Epithelial cell of proximal tubule (primary cell): ENCODE results near the gene TGM2. TPM values are rescaled to one million over a fixed set of nuclear protein-coding genes. Genes with fewer than 3 reads are reported as not detected.

Experiments used
- DNase-seq: peaks from one replicate; pipeline ENCODE4 v3.0.0-alpha.2; 2011; ENCODE audit warnings: low read depth
- H3K4me3 ChIP-seq: 2 replicates; pipeline ENCODE4 v1.5.1; 2011; ENCODE audit warnings: low read depth, mild to moderate bottlenecking, low read length
- total RNA-seq: library from RNA; depleted of rRNA; stranded (reverse); fragments of >200 nt; gene quantifications from 2 replicates; pipeline ENCODE4 v1.2.3, GENCODE V29; 2015
- TF ChIP-seq, protein P1 (sequence below): conservative IDR thresholded peaks from 2 replicates; pipeline ENCODE4 v1.5.1; 2012; ENCODE audit warnings: low read depth, mild to moderate bottlenecking, low read length

Gene TGM2
- total RNA-seq, 1 donor from 2014 or later: 150 TPM

DNA sequence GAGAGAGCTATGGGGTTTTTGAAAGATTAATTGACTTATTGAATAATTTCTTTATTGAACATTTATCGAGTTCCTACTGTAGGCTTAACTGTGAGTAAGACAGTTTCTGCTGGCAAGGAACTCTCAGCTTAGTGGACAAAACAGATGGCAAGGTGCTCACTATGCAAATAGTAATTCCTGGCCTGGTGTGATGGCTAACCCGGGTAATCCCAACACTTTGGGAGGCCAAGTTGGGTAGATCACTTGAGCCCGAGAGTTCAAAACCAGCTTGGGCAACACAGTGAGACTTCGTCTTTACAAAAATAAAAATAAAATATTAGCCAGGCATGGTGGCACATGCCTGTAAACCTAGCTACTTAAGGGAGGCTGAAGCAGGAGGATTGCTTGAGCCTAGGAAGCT is 13.5 kb upstream of the TGM2 start:
- TF ChIP-seq, protein P1, sequence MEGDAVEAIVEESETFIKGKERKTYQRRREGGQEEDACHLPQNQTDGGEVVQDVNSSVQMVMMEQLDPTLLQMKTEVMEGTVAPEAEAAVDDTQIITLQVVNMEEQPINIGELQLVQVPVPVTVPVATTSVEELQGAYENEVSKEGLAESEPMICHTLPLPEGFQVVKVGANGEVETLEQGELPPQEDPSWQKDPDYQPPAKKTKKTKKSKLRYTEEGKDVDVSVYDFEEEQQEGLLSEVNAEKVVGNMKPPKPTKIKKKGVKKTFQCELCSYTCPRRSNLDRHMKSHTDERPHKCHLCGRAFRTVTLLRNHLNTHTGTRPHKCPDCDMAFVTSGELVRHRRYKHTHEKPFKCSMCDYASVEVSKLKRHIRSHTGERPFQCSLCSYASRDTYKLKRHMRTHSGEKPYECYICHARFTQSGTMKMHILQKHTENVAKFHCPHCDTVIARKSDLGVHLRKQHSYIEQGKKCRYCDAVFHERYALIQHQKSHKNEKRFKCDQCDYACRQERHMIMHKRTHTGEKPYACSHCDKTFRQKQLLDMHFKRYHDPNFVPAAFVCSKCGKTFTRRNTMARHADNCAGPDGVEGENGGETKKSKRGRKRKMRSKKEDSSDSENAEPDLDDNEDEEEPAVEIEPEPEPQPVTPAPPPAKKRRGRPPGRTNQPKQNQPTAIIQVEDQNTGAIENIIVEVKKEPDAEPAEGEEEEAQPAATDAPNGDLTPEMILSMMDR: no peak

DNA sequence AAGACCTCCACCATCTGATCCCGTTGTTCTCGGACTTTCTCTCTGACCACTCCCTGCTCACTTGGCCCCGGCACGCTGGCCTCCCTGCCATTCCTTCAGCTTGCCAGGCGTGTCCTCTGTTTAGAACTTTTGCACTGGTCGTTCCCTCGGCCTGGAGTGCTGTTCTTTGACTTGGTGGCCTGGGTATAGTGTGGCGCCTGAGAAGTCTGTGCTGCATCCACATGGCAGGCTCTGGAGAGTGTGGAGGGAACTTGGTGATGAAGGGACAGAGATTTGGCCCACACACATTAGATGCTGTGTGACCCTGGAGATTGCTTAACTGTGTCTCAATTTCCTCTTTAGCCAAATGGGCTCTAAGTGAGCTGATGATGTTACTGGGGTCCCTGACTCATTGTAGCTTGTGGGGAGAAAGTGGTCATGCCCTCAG is 13.0 kb upstream of the TGM2 start:
- TF ChIP-seq, protein P1: no peak
- no peak for DNase-seq
- no peak overlapping the region for H3K4me3 ChIP-seq

More for the DNA sequence above, 13.5 kb upstream of the TGM2 start:
- no peak overlapping the region for H3K4me3 ChIP-seq
- no peak for DNase-seq

DNA sequence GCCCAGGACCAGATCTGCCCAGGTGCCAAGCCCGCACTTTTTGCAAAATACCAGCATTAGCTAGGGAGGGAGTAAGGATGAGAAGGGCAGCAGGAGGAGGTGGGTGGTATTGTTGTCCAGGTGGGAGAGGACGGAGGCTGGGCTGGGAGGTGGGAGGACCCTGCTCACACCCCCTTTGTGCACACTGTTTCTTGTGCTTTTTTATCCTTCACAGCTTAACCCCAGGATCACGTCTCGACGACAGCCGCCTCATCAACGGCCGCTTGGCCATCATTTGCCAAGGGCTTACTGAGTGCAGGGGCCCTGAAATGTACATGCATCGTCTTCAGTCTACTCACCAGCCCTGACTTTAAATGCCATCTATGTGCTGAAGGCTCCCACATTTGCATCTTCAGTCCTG is 12.1 kb upstream of the TGM2 start:
- TF ChIP-seq, protein P1: no peak
- DNase-seq: no peak

DNA sequence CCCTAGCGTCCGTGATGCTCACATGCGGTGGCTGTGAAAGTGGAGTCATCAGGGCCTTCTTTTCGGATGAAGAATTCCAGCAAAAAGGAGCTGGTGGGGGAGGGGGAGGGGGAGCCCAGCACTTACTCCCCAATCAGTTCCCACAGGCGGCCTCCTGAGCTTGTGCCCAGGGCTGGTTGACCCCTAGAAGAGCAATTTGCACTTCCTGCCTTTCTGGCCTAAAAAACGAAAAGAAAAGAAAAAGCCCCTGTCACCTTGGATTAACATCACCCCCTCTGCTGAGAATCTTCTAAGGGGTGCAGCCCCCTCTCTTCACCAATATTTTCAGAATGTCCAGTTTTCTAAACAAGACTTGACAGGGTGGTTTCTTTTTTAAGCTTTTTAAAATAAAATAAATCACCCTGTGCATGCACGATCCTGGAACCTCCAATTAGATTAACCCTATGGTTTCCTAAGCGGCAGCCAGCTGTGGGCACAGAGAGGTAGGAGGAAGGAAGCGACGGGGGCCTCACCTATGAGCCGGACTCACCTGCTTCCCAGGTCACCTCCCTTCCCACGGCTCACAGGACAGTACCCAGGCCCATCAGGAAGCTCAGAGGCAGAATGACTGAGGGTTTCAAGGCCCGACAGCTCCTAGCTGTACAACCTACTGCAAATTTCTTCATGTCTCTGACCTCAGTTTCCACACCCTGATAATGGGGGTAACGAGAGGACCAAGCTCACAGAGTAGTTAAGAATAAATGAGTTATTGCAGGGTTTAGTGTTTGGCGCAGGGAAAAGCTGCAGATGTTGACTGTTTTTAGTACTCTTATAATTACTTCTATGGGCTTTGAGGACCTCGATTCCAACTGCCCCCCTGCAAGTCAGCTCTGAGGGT is 10.5 kb upstream of the TGM2 start:
- TF ChIP-seq, protein P1: no peak
- DNase-seq: no peak

More for the DNA sequence above, 12.1 kb upstream of the TGM2 start:
- no peak overlapping the region for H3K4me3 ChIP-seq

DNA sequence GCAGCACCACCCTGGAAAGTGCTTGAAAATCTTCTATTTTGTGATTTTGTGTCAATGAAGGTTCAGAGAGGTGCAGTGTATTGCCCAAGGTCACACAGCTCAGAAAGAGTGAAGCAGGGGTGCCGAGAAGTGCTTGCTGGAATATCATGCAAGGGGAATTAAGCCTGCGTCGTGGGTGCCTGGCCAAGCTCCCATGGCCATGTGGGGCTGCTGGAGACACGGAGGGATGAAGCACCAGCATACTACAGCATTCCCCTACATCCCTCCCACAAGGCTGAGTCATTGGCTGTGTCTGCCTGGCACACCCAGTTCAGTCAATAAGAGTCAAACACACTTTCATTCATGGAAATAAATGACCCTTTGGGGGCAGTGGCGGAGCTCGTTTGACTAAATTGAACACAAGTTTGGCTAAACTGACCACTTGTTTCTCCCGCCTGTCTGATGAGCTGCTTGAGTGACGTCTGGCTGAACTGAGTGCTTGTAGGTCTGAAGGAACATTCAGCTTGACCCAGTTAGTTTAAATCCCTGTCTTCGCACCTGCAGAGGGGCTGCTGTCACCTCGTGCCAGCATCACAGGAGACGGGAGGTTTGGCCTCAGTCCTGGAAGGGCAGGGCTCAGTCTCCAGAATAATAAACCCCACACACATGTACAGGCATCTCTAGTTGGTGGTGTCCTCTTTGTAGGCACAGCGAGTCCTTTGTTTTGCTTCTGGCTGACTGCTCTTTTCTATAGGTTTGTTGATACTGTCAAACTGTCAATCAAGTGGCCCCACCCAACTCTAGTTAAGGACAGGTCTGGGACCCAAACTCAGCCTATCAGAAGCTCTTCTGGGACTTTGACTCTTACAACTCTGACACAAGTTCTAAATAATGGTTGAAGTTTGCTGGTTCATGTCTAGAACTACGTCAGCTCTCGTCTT is 8.4 kb upstream of the TGM2 start:
- peak; percentile 42 for DNase-seq
- H3K4me3 ChIP-seq: no peak overlapping the region
- TF ChIP-seq, protein P1: peak; percentile 28

More for the DNA sequence above, 10.5 kb upstream of the TGM2 start:
- no peak overlapping the region for H3K4me3 ChIP-seq

DNA sequence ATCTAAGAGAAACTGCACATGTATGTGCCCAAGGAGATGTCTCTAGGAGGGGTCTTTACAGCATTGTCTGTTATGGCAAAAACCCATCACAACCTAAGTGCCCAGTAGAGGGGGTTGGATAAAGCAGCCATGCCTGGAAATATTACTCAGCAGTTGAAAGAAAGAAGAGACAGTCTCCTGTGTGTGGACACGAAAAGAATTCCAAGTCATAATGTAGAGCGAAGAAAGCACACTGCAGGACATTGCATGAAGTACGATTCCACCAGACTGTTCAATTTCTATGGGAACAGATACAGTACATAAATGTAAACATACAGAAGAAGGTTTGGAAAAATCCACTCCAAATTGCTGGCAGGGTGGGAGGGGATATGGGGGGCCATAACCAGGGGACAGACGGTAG is 7.3 kb upstream of the TGM2 start:
- no peak overlapping the region for H3K4me3 ChIP-seq
- TF ChIP-seq, protein P1: peak; percentile 43
- no peak for DNase-seq
